Umbilical cord (tissue), 2 donors: ENCODE data around the gene MYOCD. TPM values are rescaled to one million over a fixed set of nuclear protein-coding genes. Genes with fewer than 3 reads are reported as not detected.
"Not testable (repeated sequence)": the region's sequence is repeated elsewhere in the genome, so short reads cannot be mapped to it uniquely, and the experiment has no call there.

Experiments used
- DNase-seq: peaks from one replicate; pipeline ENCODE4 v3.0.0-alpha.2; 2015; ENCODE audit warnings: low spot score
- total RNA-seq: library from RNA; depleted of rRNA; stranded (reverse); fragments of >200 nt; gene quantifications from one replicate; pipeline ENCODE4 v1.2.3, GENCODE V29; 2014; ENCODE audit warnings: low replicate concordance; ENCODE audit not compliant: insufficient read depth

The MYOCD gene
- 98.7 TPM for total RNA-seq

GRCh38 chr17:12665263-12666210 is at the start of gene MYOCD:
Gene MYOCD (plus strand): TSS chr17:12665890. CDS start chr17:12666189, 299 bp downstream.
- DNase-seq: peak; percentile 84

GRCh38 chr17:12616161-12616560 is 49.5 kb upstream of the MYOCD start:
- DNase-seq: peak; percentile 92

GRCh38 chr17:12618557-12618956 is 47.1 kb upstream of the MYOCD start:
- DNase-seq: peak; percentile 47

- DNase-seq: peak; percentile 79
Observed at GRCh38 chr17:12619459-12620199, 46.1 kb upstream of the MYOCD start.

DNA sequence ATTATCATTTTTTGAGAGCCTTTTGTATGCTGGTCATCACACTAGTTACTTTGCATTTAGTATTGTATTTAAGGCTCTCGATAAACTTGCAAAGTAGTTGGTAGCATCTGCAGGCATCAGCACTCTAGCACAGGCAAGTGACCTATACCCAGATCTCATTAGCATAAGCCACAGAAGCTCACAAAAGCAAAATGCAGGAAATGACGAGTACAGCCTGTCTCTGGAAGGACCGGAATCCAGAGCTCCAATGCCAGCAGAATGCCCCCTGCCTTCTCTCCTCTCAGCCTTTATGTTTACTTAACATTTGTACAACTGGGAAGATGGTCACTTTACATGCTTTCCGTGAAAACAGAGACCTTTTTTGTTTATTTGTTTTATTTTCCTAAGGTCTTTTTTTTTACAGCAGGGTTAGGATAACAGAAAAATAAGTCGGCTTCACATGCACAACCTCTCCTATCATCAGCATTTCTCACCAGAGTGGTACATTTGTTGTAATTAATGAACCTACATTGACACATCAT is 45.4 kb upstream of the MYOCD start:
- DNase-seq: peak; percentile 57

DNA sequence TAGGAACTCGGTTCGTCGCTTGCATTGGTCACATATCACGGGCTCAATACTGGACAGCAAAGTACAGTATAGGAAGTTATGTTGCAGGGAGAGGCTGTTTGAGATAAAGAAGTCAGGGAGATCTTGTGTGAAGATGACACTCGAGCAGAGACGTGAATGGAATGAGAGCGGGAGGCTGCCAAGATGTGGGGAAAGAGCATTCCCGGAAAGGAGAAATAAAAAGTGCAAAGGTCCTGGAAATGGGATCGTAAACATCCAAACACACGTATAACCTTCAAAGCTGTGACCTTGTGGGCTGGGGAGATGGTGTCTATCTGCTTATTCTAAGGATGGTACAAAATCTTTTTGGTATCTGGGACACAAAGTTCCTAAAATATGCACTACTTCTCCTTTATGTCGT is 43.0 kb upstream of the MYOCD start:
- DNase-seq: peak; percentile 77

- no peak for DNase-seq
Observed at GRCh38 chr17:12623220-12623848, 42.4 kb upstream of the MYOCD start.

DNA sequence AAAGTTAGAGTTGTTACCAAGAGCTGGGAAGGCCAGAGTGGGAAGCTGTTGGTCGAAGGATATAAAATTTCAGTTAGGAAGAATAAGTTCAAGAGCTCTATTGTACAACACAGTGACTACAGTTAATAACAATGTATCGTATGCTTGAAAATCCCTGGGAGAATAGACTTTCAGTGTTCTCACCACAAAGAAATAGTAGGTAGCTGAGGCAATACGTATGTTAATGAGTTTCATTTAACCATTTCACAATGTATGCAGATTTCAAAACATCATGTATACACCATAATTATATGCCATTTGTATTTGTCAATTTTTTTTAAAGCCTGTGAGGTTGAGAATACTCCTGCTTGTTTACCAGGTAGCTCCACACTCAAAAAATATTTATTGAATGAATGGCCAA is 41.5 kb upstream of the MYOCD start:
- DNase-seq: no peak

- DNase-seq: no peak
Observed at GRCh38 chr17:12625092-12625491, 40.6 kb upstream of the MYOCD start.

DNA sequence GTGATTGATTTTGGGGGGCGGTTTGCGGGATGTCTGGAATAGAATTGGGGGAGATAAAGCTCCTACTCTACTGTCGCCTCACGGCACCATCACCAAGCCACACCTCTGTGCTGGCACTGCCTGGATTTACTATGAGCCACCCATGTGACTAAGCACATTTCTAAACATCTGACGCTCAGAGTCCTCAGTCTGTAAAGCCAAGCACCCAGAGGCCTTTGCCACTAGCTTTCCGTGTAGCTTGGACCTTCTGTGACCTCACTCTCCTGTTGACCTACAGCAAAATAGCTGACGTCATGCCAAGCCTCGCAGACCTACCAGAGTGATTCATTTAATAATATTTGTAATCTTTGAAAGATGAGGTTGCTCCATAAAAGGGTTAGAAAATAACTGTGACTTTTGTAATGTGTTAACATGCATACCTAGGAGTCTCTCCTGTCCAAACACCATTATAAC is 38.5 kb upstream of the MYOCD start:
- DNase-seq: no peak

DNA sequence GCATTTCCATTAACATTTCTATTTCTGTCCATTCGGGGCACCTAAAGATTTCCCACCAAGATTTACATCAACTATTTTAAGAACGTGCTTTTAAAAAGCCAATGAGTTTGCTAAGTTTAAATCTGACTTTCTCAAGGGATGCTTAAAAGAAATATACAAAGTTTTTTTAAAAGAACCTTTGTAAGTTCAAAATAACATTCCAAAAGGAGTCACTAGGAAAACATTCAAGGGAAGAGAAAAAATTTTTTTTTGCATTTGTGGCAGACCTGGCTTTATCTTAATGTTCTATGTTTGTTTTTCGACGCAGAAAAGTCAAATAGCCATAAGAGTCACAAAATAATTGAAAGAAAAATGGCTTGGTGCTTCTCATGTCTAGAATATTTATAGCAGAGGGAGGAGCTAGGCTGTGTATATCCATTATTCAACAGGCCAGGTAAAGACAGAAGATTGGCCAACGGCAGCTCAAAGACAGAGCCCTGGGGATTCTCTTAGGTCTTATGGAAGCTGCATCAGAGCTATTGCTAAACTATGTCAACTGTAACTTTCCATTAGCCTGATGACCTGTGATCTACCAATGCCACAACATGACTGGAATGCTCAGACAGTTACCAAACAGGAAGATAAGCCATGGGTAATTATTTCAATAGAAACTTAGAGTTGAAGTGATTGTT is 37.8 kb upstream of the MYOCD start:
- DNase-seq: no peak

DNA sequence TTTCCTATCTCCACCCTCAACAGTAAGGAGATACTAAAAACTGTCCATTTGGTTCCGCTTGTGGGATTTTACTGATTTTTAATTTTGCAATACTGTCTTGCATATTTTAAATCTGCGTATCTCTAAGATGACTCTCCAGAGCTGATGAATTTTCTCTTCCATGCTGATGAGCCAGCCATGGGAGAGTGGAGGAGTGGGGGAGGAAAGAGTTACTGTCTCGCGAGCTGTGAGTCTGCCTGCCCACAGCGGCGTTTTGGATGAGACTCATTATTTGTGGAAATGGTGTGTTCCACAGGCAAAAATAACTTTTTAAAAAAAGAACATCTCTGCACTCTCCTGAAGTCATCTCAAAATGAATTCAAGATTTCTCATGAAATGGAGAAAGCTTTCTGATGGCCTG is 34.6 kb upstream of the MYOCD start:
- DNase-seq: no peak

GRCh38 chr17:12632785-12633184 is 32.9 kb upstream of the MYOCD start:
- no peak for DNase-seq

DNA sequence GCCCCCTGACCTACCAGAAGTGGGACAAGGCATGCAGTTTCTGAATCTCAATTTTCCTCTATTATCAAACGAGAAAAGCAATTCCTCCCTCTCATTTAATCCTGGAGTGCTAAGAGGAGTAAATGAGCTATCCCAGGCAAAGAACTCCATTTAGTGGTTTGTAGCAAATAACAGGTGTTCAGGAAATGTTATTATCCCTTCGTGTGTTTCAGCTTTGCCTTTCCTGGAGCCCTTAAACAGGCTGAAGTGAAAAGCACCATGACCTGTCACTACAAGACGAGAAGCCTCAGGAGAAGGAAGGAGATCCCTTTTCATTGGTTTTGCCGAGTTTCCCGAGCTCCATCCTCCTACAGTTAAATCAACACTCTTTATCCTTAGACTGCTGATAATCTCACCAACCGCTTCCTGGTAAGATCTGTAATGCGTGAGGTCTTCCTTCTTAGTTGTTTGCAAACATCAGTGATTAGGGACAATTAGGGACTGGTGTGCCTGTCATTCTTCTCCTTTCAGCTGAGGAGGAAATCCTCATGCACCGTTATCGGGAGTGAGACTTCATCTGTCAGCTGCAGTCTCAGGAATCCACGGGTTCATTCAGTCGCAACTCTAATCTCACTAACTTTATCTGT is 30.8 kb upstream of the MYOCD start:
- DNase-seq: no peak

DNA sequence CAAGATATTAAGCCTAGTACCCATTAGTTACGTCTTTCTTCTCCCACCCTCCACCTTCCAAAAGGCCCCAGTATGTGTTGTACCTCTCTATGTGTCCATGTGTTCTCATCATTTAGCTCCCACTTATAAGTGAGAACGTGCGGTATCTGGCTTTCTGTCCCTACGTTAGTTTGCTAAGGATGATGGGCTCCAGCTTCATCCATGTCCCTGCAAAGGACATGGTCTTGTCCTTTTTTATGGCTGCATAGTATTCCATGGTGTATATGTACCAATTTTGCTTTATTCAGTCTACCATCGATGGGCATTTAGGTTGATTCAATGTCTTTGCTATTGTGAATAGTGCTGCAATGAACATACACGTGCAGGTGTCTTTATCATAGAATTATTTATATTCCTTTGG is 29.7 kb upstream of the MYOCD start:
- DNase-seq: not testable (repeated sequence)

- peak; percentile 92 for DNase-seq
Observed at GRCh38 chr17:12637015-12637414, 28.7 kb upstream of the MYOCD start.

GRCh38 chr17:12637745-12638651 is 27.7 kb upstream of the MYOCD start:
- no peak for DNase-seq

GRCh38 chr17:12640364-12640763 is 25.3 kb upstream of the MYOCD start:
- no peak for DNase-seq

DNA sequence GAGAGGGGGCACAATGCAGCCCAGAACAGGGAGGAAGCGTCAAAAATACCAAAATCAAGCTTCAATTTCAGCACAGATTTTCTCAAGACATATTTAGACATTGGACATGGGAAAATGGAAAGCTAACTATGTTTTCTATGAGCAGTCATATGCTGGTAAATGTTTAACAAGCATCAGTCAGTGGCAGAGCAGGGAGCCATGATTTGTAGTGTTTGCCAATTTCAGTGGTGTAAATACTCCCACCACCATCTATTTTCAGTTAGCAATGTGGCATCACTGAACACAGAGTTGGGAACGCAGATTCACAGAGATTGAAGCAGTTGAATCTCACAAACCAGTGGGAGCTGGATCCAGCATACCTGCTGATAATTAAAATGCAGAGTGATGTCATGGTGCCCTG is 24.6 kb upstream of the MYOCD start:
- DNase-seq: no peak

DNA sequence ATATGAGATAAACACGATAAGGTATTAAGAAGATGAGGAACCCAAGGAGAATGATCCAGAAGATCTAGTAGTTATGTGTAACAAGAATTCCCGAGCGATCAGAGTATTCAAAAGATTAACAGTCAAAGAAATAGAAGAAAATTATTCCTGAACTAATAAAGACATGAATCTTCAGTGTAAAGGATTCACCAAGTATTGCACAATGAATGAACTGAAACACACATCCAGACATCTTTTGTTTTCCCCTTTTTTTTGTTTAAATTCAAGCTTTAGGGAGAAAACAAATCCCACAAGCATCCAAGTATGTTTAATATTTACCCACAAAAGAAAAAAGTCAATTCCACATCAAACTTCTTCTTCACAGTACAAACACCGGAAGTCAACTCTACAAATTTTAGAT is 23.7 kb upstream of the MYOCD start:
- DNase-seq: no peak
